Breast epithelium (tissue), 4 donors: Measurements from ENCODE around the gene DDR2. TPM values are rescaled to one million over a fixed set of nuclear protein-coding genes. Genes with fewer than 3 reads are reported as not detected.

Experiments
- DNase-seq, 2 donors: peaks; one replicate each; pipeline ENCODE4 v3.0.0-alpha.2; 2019; ENCODE audit warnings: low spot score in 2 of 2
- H3K27ac ChIP-seq, 2 donors: fragments of 200-600 bp; sonication (generic) in 1 of 2; one replicate each; pipeline ENCODE4 v1.5.1; 2016 to 2019; ENCODE audit warnings: mild to moderate bottlenecking in 1 of 2
- H3K27me3 ChIP-seq, 2 donors: fragments of 200-600 bp; sonication (generic) in 1 of 2; one replicate each; pipeline versions ENCODE4 v1.5.1 to v1.6.0; 2017 to 2019; ENCODE audit warnings: control low read depth in 1 of 2, mild to moderate bottlenecking in 1 of 2
- H3K36me3 ChIP-seq: fragments of 200-600 bp; one replicate; pipeline ENCODE4 v1.5.1; 2019
- H3K4me1 ChIP-seq, 2 donors: fragments of 200-600 bp; sonication (generic); one replicate each; pipeline ENCODE4 v1.5.1; 2016 to 2019; ENCODE audit warnings: control low read depth in 1 of 2
- H3K4me3 ChIP-seq, 3 donors: fragments of 200-600 bp; sonication (generic); 1 replicate in 2 of 3; 2 replicates in 1 of 3; pipeline ENCODE4 v1.5.1; 2016 to 2019; ENCODE audit warnings: mild to moderate bottlenecking in 3 of 3, moderate library complexity in 2 of 3
- H3K9me3 ChIP-seq, 2 donors: fragments of 200-600 bp; sonication (generic) in 1 of 2; one replicate each; pipeline ENCODE4 v1.5.1; 2016 to 2019; ENCODE audit warnings: control low read depth in 1 of 2
- CTCF ChIP-seq, 3 donors: fragments of 450-650 bp; IDR thresholded peaks; one replicate each; pipeline ENCODE4 v1.5.1; 2016 to 2017; ENCODE audit warnings: antibody characterized with exemption in 3 of 3, mild to moderate bottlenecking in 3 of 3, moderate library complexity in 3 of 3
- POLR2A ChIP-seq: fragments of 450-650 bp; IDR thresholded peaks from one replicate; pipeline ENCODE4 v1.6.1; 2016; ENCODE audit warnings: antibody characterized with exemption, mild to moderate bottlenecking, moderate library complexity
- POLR2AphosphoS5 ChIP-seq, 3 donors: sonication (generic); formaldehyde crosslinking; IDR thresholded peaks; one replicate each; pipeline ENCODE4 v1.6.1; 2017; ENCODE audit warnings: antibody characterized with exemption in 3 of 3
- intact Hi-C: fragments of 100-400 bp; cut with DNase I; formaldehyde crosslinking; loops from one replicate; pipeline ENCODE4 v1.15.1; 2023; ENCODE audit warnings: low total_unique reads
- total RNA-seq, 3 donors: library from RNA; depleted of rRNA; stranded (reverse); fragments of >200 nt; gene quantifications; one replicate each; pipeline ENCODE4 v1.1.0, GENCODE V29; 2016

DDR2 gene
- total RNA-seq, 3 donors from 2014 or later = 41.9 to 238 (median 47.2) TPM

GRCh38 chr1:162712317-162713029 is 80.2 kb downstream of the DDR2 start:
- TF ChIP-seq CTCF (IDR thresholded peaks at IDR 0.05) (no peak), POLR2A (no peak), POLR2AphosphoS5 (IDR thresholded peaks at IDR 0.05) (no peak)
- intact Hi-C loops = no loop called here
- H3K4me3 ChIP-seq = no peak overlapping the region
- no peaks in the 10 kb centered on the region for H3K27me3 ChIP-seq
- H3K9me3 ChIP-seq = no peaks in the 10 kb centered on the region
- H3K4me1 ChIP-seq = no peaks in the 10 kb centered on the region
- no peaks in the 10 kb centered on the region for H3K36me3 ChIP-seq
- DNase-seq = no peak
- no peak overlapping the region for H3K27ac ChIP-seq

- no peak overlapping the region for H3K4me3 ChIP-seq
- no peaks in the 10 kb centered on the region for H3K36me3 ChIP-seq
- DNase-seq = no peak
- no peak overlapping the region for H3K27ac ChIP-seq
- no peaks in the 10 kb centered on the region for H3K27me3 ChIP-seq
- intact Hi-C loops = loop anchor here (5.0 kb wide), 1 partner anchor 519 kb away; no protein-coding TSS in a partner anchor
- TF ChIP-seq POLR2AphosphoS5 (IDR thresholded peaks at IDR 0.05) (no peak), CTCF (IDR thresholded peaks at IDR 0.05) (no peak), POLR2A (no peak)
- H3K4me1 ChIP-seq = no peaks in the 10 kb centered on the region
- H3K9me3 ChIP-seq = no peaks in the 10 kb centered on the region
Observed at GRCh38 chr1:162716123-162716522, 83.9 kb downstream of the DDR2 start.

GRCh38 chr1:162716552-162716951 is 84.3 kb downstream of the DDR2 start:
- Histone ChIP-seq H3K4me3 (no peak overlapping the region), H3K36me3 (no peaks in the 10 kb centered on the region), H3K9me3 (no peaks in the 10 kb centered on the region), H3K4me1 (no peaks in the 10 kb centered on the region), H3K27me3 (no peaks in the 10 kb centered on the region), H3K27ac (no peak overlapping the region)
- DNase-seq = no peak
- intact Hi-C loops = loop anchor here (5.0 kb wide), 1 partner anchor 519 kb away; no protein-coding TSS in a partner anchor
- TF ChIP-seq CTCF (IDR thresholded peaks at IDR 0.05) = no peak
- no peak for TF ChIP-seq POLR2AphosphoS5 (IDR thresholded peaks at IDR 0.05)
- no peak for TF ChIP-seq POLR2A

GRCh38 chr1:162717548-162718184 is 85.4 kb downstream of the DDR2 start:
- H3K27ac ChIP-seq = no peak overlapping the region
- H3K27me3 ChIP-seq = no peaks in the 10 kb centered on the region
- no peaks in the 10 kb centered on the region for H3K9me3 ChIP-seq
- no peaks in the 10 kb centered on the region for H3K4me1 ChIP-seq
- intact Hi-C loops = loop anchor here (5.0 kb wide), 1 partner anchor 520 kb away; no protein-coding TSS in a partner anchor
- TF ChIP-seq POLR2A (no peak), POLR2AphosphoS5 (IDR thresholded peaks at IDR 0.05) (no peak), CTCF (IDR thresholded peaks at IDR 0.05) (no peak)
- no peaks in the 10 kb centered on the region for H3K36me3 ChIP-seq
- no peak overlapping the region for H3K4me3 ChIP-seq
- no peak for DNase-seq

GRCh38 chr1:162719678-162720077 is 87.4 kb downstream of the DDR2 start:
- no peak for TF ChIP-seq CTCF (IDR thresholded peaks at IDR 0.05)
- TF ChIP-seq POLR2A = no peak
- no peak for TF ChIP-seq POLR2AphosphoS5 (IDR thresholded peaks at IDR 0.05)
- Histone ChIP-seq H3K27me3 (no peaks in the 10 kb centered on the region), H3K9me3 (no peaks in the 10 kb centered on the region), H3K27ac (no peak overlapping the region), H3K36me3 (no peaks in the 10 kb centered on the region), H3K4me1 (no peaks in the 10 kb centered on the region), H3K4me3 (no peak overlapping the region)
- intact Hi-C loops = loop anchor here (5.0 kb wide), 1 partner anchor 522 kb away; no protein-coding TSS in a partner anchor
- no peak for DNase-seq
